HEK293T (cell line): ENCODE results near the gene OSBPL2.

ENCODE experiments used
- BHLHE40 ChIP-seq: fragments of 450-650 bp; IDR thresholded peaks from 2 replicates; pipeline ENCODE4 v1.6.1; 2016; ENCODE audit warnings: mild to moderate bottlenecking, moderate library complexity, borderline replicate concordance
- FOXM1 ChIP-seq: fragments of 450-650 bp; IDR thresholded peaks from 2 replicates; pipeline ENCODE4 v1.6.1; 2017; ENCODE audit warnings: mild to moderate bottlenecking, borderline replicate concordance
- L3MBTL2 ChIP-seq: fragments of 450-650 bp; conservative IDR thresholded peaks from 2 replicates; pipeline ENCODE4 v1.6.1; 2016; ENCODE audit warnings: mild to moderate bottlenecking

- TF ChIP-seq L3MBTL2: no peak
- TF ChIP-seq FOXM1: no peak
- TF ChIP-seq BHLHE40: no peak
Measured at GRCh38 chr20:62237514-62237800, 864 bp upstream of the OSBPL2 start.
